ENCODE results near the gene MKRN2. TPM values are rescaled to one million over a fixed set of nuclear protein-coding genes. Genes with fewer than 3 reads are reported as not detected.

Gene MKRN2
- total RNA-seq, result 41.3 and 41.8 TPM in 2 replicates

GRCh38 chr3:12556690-12557472 lies at the start of gene MKRN2:
MKRN2 (plus strand) TSS chr3:12557087; CDS start chr3:12557151, 64 bp downstream.

GRCh38 chr3:12545473-12545791 lies 11.5 kb upstream of the MKRN2 start, which contains the start of gene MKRN2OS:
MKRN2OS (minus strand) TSS chr3:12545499; CDS start chr3:12545464, 35 bp downstream.

Small RNAs within 50 kb of the gene (small RNA-seq; reads per million reads assigned to genes)
- gene RF00017 (not detected), gene RNA5SP123 (not detected), gene RNU6-377P (not detected)

Other genes with a start within 250 kb of the MKRN2 start
- gene TSEN2, start 72.6 kb upstream of the MKRN2 start, total RNA-seq, result 11.3 and 14.0 TPM in 2 replicates
- not detected in 2 replicates for gene MKRN2OS, start 11.6 kb upstream of the MKRN2 start, total RNA-seq
- gene RAF1, start 107.0 kb downstream of the MKRN2 start, total RNA-seq, result 73.8 and 78.4 TPM in 2 replicates
- gene TMEM40, start 202.2 kb downstream of the MKRN2 start, total RNA-seq, result not detected in 2 replicates
- gene CAND2, start 239.6 kb downstream of the MKRN2 start, total RNA-seq, result 0.67 and 5.2 TPM in 2 replicates

Measured in vein endothelial cell (primary cell).